GM12864 (cell line): ENCODE data around the gene PHF14.

Experiments used
- DNase-seq: peaks from one replicate; pipeline ENCODE4 v3.0.0-alpha.2; 2011; ENCODE audit warnings: low read depth
- H3K4me3 ChIP-seq: 2 replicates; pipeline ENCODE4 v1.5.1; 2011; ENCODE audit warnings: mild to moderate bottlenecking, low read depth, low read length, control low read depth
- CTCF ChIP-seq: IDR thresholded peaks from 2 replicates; pipeline ENCODE4 v1.5.1; 2011; ENCODE audit warnings: low read depth, mild to moderate bottlenecking, moderate library complexity, low read length, control low read depth, inconsistent platforms; ENCODE audit errors: missing control alignments

The PHF14 gene

GRCh38 chr7:11213266-11213665 is 239.6 kb downstream of the PHF14 start:
- no peak for TF ChIP-seq CTCF
- no peak overlapping the region for H3K4me3 ChIP-seq
- no peak for DNase-seq

- no peak for DNase-seq
- TF ChIP-seq CTCF, result no peak
- H3K4me3 ChIP-seq, result no peak overlapping the region
Observed at GRCh38 chr7:11216276-11216675, 242.6 kb downstream of the PHF14 start.

GRCh38 chr7:11217848-11218565 is 244.3 kb downstream of the PHF14 start:
- DNase-seq, result no peak
- TF ChIP-seq CTCF, result no peak
- no peak overlapping the region for H3K4me3 ChIP-seq
